GM18519 (cell line): ENCODE results near the gene MNT.
"Not testable (repeated sequence)": the region's sequence is repeated elsewhere in the genome, so short reads cannot be mapped to it uniquely, and the experiment has no call there.

Experiments used
- ATAC-seq: cut with Tn5 transposase; IDR thresholded peaks from one replicate; pipeline ENCODE4 v1.9.1; 2021; ENCODE audit warnings: mild to moderate bottlenecking, moderate library complexity; ENCODE audit not compliant: unreplicated experiment, low FRiP score

The MNT gene

DNA sequence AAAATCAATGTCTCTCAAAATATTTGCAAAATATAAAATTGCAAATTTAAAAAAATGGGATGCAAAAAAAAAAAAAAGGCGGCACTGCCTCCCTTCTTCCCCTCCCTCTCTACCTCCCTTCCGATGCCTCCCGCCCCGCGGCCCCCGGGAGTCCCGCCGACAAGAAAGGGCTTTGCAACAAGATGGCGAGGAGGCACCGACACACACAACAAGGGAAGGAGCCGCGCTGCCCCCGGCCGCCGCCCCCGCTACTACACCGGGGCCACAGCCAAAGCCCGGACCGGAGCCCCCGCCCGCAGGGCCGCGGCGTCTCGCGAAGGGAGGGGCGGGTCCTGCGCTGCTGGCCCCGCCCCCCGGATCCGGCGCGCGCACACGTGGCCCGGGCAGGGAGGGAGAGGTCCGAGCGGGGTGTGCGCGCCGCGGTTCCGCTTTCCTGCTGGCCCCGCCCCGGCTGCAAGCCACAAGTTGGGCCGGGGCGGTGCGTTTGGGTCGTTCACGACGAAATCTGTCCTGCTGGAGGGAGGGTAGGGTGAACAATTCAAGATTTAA is at the start of gene MNT:
Gene MNT (minus strand): TSS at position 184 of the 549 bp plus-strand sequence. CDS start 348 bp downstream, outside the sequence.
- ATAC-seq, result peak; percentile 20

DNA sequence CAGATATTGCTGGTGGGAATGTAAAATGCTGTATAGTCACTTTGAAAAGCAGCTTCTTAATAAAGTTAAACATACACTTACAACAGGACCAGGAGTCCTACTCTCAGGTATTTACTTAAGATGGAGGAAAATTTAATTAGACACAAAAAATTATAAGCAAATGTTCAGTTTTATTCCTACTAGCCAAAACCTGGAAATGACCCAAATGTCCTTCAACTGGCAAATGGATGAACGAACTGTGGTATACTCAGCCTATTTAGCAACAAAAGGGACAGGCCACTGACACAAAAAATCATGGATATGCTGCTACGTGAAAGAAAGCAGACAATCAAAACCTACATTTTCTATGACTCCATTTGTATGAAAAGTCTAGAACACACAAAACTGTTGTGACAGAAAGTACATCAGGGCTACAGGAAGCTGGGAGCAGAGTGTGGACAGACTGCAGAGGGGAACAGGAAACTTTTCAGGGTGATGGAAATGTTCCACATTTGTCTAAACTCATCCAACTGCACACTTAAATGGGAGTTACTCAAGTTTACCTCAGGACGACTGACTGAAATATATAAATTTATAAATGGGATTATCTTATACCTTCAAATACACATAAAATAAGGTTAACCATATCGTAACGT is 49.3 kb upstream of the MNT start:
- ATAC-seq, result no peak

DNA sequence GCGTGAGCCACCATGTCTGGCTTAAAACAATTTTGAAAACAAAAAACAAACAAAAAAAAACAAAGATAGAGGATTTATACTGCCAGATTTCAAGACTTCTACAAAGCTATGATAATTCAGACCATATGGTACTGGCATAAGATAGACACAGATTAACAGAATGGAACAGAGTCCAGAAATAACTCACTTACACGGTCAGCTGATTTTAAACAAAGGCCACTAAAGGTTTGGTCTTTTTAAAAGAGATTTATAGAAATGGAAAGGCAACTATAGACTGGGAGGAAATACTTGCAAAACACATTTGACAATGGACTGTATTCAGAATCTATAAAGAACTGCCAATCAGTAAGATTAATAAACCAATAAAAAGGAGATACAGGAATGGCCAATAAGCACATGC is 48.6 kb upstream of the MNT start:
- no peak for ATAC-seq

- not testable (repeated sequence) for ATAC-seq
These were observed 46.6 kb upstream of the MNT start for GRCh38 chr17:2447479-2447878.

GRCh38 chr17:2445638-2446037 is 44.8 kb upstream of the MNT start:
- ATAC-seq, result no peak

- no peak for ATAC-seq
These were observed 43.5 kb upstream of the MNT start for GRCh38 chr17:2444382-2444781.

- no peak for ATAC-seq
These were observed 41.3 kb upstream of the MNT start for GRCh38 chr17:2442166-2442565.

DNA sequence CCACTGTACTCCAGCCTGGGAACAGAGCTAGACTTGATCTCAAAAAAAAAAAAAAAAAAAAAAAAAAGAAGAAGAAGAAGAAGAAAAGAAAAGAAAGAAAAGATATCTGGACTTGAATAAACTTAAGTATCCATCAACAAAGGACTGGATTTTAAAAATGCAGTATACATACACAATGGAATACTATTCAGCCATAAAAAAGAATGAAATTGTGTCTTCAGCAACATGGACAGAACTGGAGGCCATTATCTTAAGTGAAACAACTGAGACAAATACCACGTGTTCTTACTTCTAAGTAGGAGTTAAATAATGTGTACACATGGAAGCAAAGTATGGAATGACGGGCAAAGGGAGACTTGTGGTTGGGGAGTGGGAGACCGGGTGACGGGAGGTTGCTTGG is 40.1 kb upstream of the MNT start:
- no peak for ATAC-seq

GRCh38 chr17:2439997-2440396 is 39.1 kb upstream of the MNT start:
- ATAC-seq, result not testable (repeated sequence)

GRCh38 chr17:2438823-2439222 is 38.0 kb upstream of the MNT start:
- no peak for ATAC-seq

- no peak for ATAC-seq
These were observed 35.6 kb upstream of the MNT start for GRCh38 chr17:2436316-2436905.

DNA sequence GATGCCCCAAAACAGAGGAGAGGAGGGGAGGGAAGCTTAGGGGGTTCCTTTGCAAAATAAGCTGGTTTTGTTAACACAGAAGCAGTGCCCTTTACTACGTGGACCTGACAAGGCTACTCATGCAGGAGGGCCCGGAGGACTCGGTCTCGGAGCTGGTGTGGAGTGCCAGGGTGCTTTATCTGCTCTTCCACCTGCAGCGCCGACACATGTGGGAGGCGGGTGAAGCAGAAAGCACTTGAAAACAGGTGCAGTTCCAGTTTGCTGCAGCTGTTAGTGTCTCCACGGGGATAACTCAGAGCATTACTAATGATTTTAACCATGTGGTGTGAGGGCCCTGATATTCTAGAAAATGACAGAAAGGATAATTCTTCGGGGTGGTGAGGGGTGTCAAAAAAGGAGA is 35.0 kb upstream of the MNT start:
- ATAC-seq, result no peak

- no peak for ATAC-seq
These were observed 34.4 kb upstream of the MNT start for GRCh38 chr17:2435181-2435741.

DNA sequence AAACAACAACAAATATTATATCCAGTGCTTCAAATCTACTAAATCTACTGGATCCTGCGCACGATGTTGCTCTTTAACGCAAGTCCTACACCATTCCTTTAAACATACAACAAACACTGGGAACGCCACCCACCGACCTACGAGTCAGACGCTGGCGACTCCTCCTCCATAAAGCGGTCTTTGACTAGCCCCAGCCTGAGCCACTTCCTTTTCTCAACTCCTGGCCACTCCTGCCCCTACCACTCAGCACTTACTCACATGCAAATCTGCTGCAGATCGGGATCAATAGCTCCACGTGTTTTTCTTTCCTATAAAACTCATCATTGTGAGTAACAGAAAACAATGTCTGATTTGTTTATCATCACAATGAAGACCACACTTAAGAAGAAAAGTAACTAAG is 32.8 kb upstream of the MNT start:
- no peak for ATAC-seq

DNA sequence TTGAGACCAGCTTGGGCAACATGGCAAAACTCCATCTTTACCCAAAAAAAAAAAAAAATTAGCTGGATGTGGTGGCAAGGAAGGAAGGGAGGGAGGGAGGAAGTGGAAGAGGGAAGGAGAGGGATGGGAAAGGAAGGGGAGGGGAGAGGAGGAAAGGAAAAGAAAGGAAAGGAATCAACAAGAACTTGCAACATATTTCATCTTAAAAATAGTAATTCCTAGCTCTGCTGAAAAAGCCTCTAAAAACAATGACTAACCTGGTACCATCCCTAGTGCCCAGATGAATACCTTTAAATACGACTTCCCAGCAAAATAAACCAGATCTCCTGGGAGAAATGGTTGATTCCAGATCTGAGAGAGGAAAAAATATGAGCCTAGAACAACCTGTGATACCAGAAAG is 27.1 kb upstream of the MNT start:
- ATAC-seq, result no peak

DNA sequence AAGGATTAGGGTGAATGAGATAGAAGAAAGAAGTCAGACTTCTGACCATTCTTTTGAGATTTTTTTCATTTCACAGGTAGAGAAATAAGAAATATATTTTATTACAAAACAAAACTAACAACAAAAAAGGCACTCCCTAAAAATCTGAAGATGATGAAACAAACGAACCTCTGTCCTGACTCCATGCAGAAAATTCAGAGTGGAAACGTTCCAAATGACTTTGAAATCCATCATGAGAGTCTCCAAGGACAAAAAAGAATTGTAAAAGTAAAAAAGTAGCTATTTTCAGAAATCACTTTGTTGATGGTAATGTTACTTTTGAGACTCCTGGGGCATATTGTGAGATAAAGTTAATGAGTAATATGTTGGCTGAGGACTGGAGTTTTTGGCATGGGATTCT is 26.4 kb upstream of the MNT start:
- no peak for ATAC-seq

GRCh38 chr17:2423271-2423670 is 22.4 kb upstream of the MNT start:
- no peak for ATAC-seq

DNA sequence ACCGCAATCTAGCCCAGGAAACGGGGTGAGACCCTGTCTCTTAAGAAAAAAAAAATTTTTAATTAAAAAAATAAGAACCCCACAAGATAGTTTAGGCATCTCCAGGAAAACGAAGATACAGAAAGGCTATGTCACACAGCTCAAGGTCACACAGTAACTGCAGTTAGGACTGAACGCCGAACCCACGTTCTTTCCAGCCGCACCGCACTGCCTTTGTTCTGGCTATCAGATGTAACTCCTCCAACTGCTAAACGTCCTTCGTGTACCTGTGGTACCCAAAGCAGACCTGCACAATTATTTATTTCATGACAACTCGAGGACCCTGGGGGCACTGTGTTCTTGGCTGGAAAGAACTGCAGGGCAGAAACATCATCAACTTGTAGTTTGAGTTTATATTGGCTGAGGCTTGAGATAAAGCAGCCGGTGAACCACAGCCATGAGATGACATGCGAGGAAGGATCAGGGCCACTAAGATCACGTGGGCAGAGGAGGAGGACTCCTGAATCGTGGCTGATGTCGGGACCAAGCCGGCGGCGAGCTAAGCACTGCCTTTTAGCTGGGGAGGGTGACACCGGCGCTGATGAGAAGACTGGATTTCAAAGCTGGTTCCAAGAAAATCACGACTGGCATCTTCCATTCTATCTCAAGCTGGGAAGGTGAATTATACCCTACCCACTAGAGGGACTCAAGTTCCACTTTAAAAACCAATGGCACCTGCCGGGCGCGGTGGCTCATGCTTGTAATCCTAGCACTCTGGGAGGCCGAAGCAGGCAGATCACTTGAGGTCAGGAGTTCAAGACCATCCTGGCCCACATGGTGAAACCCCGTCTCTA is 20.7 kb upstream of the MNT start:
- no peak for ATAC-seq

DNA sequence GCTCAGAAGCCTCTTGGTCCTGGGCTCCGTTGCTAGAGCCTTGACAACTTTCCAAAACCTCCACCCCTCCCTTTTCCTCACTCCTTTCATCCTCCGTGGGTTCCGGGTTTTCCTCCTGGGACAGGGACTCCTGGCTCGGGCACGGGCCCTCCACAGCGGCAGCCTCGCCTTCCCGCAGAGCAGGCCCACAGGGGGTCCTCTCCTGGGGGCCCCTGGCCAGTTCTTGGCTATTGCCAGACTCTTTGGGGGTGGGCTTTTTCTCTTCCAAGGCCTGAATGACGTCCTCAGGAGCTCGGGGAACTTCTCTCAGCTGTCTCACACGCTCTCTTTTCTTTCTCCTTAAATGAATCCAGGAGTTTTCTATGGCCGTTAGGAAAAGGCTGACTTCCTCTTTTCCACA is 19.3 kb upstream of the MNT start:
- no peak for ATAC-seq

DNA sequence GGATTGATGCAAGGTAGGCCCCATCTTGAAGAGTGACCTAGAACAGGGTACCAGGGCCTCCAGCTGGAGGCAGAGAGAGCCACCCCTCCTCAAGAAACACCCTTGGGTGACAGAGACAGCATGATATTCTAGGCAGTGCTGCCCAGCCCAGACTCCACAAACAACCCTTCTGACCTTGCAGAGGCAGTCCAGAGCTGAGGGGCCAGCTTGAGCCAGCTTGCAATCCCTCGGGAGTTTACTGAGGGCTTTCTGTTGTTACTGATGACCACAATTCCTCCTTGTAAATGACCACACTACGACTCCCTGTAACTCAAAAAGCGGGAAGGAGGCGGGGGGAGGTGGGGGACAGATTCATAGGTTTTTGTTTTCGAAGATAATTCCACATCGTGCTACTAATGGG is 18.6 kb upstream of the MNT start:
- ATAC-seq, result no peak

DNA sequence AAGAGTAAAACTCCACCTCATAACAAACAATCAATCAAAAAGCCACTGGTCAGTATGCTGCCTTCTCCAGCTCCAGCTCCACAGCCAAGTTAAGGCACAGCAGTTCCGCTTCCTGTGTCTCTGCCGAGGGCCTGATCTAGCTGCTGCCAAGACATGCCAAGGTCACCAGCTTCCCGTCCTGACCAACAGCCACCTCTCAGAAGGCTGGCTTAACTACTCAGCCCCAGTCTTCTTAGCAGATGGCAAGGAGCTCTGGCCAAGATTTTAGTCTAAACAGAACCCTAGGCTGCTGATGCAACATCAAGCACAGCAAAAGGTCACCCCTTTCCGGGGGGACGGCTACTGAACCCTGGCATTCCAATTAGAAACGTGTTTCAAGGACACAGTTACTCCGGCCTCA is 17.7 kb upstream of the MNT start:
- ATAC-seq, result no peak
